HG03097 (cell line): ENCODE data around the gene TRPC4AP.
"Not testable (repeated sequence)": the region's sequence is repeated elsewhere in the genome, so short reads cannot be mapped to it uniquely, and the experiment has no call there.

Experiments
- ATAC-seq: cut with Tn5 transposase; IDR thresholded peaks from one replicate; pipeline ENCODE4 v1.9.1; 2021; ENCODE audit not compliant: unreplicated experiment, low FRiP score

The TRPC4AP gene

GRCh38 chr20:35092524-35093266 is at the start of gene TRPC4AP:
TSS of gene TRPC4AP (minus strand) at chr20:35092807. CDS start at chr20:35092781, 26 bp downstream.
- peak; percentile 92 for ATAC-seq

DNA sequence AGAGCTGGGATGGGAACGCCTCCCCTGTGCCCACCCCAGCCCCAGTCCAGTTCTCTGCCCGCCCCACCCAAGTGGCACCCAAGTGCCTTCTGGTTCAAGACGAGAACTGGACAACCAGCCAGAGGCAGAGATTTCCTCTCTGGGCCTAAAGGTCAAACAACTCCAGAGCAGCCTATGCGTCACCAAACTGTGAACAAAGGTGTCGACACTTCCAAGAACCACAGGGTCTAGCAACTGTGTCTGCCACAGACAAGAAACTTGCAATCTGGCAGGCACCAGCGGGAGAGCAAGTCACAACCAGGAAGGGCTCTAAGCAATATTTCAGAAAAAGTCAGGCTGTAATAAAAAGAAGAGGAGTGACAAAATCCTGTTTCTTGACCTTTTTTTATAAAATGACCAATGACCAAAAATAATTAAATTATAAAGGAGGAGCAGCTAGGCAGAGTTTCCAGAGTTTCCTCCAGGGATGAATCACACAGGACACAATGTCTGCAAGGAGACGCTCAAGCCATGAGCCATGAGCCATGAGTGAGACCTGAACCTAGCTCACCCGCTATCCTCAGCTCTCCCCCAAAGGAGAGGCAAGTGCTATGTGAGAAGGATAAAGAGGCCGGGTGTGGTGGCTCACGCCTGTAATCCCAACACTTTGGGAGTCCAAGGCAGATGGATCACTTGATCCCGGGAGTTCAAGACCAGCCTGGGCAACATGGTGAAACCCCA is 43.4 kb upstream of the TRPC4AP start:
- no peak for ATAC-seq

DNA sequence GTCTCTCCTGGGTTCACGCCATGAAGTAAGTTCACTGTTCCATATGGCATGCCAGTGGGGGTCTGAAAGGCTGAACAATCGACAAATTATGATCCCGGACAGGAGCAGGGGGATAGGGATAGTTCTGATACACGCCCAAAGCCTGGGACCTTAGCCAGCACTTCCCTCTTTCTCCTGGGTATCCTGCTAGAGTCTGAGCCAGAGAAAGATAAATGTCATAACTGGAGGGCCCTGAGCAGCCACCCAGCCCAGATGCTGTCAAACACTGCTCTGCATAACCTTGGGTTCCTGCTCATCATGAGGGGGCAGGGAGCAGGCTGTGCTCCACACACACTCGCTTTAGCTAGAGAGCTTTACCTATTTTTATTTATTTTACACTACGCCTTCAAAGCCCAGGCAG is 42.3 kb upstream of the TRPC4AP start:
- no peak for ATAC-seq

GRCh38 chr20:35134472-35134871 is 41.9 kb upstream of the TRPC4AP start:
- no peak for ATAC-seq

DNA sequence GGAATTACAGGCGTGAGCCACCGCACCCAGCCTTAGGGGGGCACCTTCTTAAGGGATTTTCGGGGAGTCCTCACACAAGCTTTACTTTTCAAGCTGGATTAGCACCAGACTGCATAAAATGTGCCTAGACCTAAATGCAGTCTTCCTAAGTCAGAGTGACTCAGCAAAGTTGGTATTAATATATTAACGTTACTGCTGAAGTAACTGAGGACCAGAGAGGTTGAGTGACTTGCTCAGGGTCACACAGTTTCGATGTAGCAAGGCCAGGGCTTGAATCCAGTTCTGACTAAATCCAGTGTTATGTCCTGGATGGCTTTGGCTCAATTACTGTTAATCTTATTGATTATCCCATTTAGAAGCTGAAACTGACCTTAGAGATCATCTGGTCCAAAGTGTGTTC is 41.1 kb upstream of the TRPC4AP start:
- ATAC-seq: no peak

GRCh38 chr20:35133031-35133430 is 40.4 kb upstream of the TRPC4AP start:
- no peak for ATAC-seq

- no peak for ATAC-seq
These were observed 39.3 kb upstream of the TRPC4AP start for GRCh38 chr20:35131934-35132333.

GRCh38 chr20:35129647-35130069 is 37.1 kb upstream of the TRPC4AP start:
- ATAC-seq: no peak

DNA sequence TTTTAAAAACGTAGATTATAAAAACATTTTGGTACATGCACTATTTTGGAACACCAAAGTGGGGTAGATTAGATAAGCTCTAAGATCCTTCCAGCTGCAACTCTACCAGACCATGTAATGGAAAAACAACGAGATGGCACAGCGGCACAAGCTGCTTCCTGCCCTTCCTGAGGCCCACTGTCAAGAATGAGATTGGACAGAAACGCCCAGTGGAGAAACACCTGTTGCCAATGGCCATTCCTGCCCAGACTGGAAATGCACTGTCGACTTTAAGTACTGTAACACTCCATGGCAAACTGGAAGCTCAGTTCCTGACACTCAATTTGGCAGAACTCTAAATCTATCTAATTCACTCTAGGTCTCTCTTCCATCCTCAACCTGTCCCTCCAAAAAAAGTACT is 33.1 kb upstream of the TRPC4AP start:
- no peak for ATAC-seq

- no peak for ATAC-seq
These were observed 30.3 kb upstream of the TRPC4AP start for GRCh38 chr20:35122756-35123405.

- ATAC-seq: no peak
These were observed 28.6 kb upstream of the TRPC4AP start for GRCh38 chr20:35121186-35121585.

DNA sequence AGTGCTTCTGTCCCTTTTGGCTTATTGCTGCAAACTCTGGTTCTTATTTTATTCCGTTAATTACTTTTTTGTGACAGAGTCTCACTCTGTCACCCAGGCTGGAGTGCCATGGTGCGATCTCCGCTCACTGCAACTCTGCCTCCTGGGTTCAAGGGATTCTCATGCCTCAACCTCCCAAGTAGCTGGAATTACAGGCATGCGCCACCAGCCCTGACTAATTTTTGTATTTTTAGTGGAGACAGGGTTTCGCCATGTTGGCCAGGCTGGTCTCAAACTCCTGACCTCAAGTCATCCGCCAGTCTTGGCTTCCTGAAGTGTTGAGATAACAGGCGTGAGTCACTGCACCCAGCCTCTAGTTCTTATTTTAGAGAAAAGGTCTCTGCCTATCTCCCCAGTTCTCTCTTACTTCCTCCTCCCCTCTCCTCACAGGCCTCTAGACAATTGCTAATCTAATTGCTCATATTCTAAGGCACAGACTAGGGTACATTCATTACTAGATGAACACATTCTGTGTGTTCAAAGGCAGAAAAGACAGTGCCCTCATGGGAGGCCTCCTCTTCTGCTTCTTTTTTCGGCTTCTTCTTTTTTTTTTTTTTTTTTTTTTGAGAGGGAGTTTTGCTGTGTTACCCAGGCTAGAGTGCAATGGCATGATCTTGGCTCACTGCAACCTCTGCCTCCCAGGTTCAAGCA is 27.6 kb upstream of the TRPC4AP start:
- no peak for ATAC-seq

- ATAC-seq: no peak
These were observed 25.0 kb upstream of the TRPC4AP start for GRCh38 chr20:35117629-35118028.

- ATAC-seq: no peak
These were observed 24.6 kb upstream of the TRPC4AP start for GRCh38 chr20:35117196-35117595.

GRCh38 chr20:35116258-35116657 is 23.7 kb upstream of the TRPC4AP start:
- no peak for ATAC-seq

- ATAC-seq: no peak
These were observed 23.0 kb upstream of the TRPC4AP start for GRCh38 chr20:35115606-35116005.

GRCh38 chr20:35112276-35112675 is 19.7 kb upstream of the TRPC4AP start:
- ATAC-seq: not testable (repeated sequence)

GRCh38 chr20:35111141-35111888 is 18.7 kb upstream of the TRPC4AP start:
- no peak for ATAC-seq

DNA sequence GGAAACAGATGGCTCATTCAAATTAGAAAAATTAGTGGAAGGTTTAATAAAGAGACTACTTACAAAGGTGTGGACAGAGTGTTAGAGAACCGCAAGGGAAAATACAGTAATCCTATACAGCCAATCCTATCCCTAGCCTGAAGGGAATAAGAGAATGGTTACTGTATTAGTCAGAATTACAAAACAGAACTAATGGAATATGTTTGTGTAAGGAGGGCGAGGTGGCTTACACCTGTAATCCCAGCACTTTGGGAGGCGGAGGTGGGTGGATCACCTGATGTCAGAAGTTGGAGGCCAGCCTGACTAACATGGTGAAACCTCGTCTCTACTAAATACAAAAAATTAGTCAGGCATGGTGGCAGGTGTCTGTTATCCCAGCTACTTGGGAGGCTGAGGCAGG is 16.3 kb upstream of the TRPC4AP start:
- no peak for ATAC-seq

DNA sequence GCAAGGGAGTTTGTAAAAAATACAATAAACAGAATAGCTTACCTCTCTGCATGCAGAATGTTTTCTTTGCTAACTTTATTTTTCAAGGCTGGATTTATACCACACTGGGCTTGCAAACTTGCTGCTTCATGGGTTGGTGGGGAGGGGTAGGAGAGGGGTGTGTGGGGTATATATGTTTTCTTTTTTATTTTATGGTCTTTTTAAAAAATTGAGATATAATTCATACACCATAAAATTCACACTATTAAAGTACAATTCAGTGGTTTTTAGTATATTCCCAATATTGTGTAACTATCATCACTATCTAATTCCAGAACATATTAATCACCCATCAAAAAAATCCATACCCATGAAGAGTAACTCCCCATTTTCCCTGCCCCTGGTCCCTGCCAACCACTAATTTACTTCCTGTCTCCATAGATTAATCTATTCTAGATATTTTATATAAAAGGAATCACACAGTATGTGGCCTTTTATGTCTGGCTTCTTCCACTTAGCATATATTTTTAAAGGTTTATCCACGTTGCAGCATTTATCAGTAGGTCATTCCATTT is 14.3 kb upstream of the TRPC4AP start:
- no peak for ATAC-seq
